ENCODE results near the gene PRKAG2. TPM values are rescaled to one million over a fixed set of nuclear protein-coding genes. Genes with fewer than 3 reads are reported as not detected.

PRKAG2 gene
- polyA plus RNA-seq, 3 donors, result 29.2 to 59.8 (median 30.9) TPM

GRCh38 chr7:151745706-151746105 lies 131.2 kb downstream of the PRKAG2 start:
- no peak for DNase-seq
- Mint-ChIP-seq H3K4me3 (peak overlapping the region; percentile 32 to 50), H3K27ac (peak overlapping the region; percentile 70 to 96 (median 92)), H3K9me3 (peaks cover 0 to 3% (median 0%) of the 10 kb centered on the region in 7 donors), H3K27me3 (ENCODE audit: low read depth in 3 of 3) (peaks cover 2 to 3% (median 2%) of the 10 kb centered on the region in 3 donors), H3K4me1 (peaks cover 46% of the 10 kb centered on the region), H3K36me3 (peaks cover 43 to 66% of the 10 kb centered on the region in 2 donors)
- no peak for TF ChIP-seq CTCF (IDR thresholded peaks at IDR 0.05)
- Histone ChIP-seq H3K9me3 (replicated peaks in 1 of 2; ENCODE audit: control insufficient read depth in 1 of 2, insufficient read depth in 1 of 2, low read length in 2 of 2) (no peaks in the 10 kb centered on the region), H3K4me3 (replicated peaks in 1 of 3; ENCODE audit: low read depth in 2 of 3, low read length in 3 of 3) (no peak overlapping the region), H2AFZ (ENCODE audit: insufficient read depth, low read depth, low read length, poor library complexity, severe bottlenecking) (no peak overlapping the region), H3K4me1 (ENCODE audit: control insufficient read depth in 1 of 2, insufficient read depth in 2 of 2, low read length in 2 of 2) (peaks cover 40 to 41% of the 10 kb centered on the region in 2 donors), H3K27me3 (ENCODE audit: control insufficient read depth in 2 of 2, insufficient read depth in 2 of 2, low read length in 2 of 2) (no peaks in the 10 kb centered on the region), H3K27ac (ENCODE audit: low read depth in 1 of 2, low read length in 2 of 2) (peak overlapping the region; percentile 36 to 63), H3K36me3 (replicated peaks in 1 of 2; ENCODE audit: control insufficient read depth in 1 of 2, insufficient read depth in 2 of 2, low read length in 2 of 2) (peaks cover 0 to 20% of the 10 kb centered on the region in 2 donors), H3K4me2 (replicated peaks; ENCODE audit: extremely low read depth, low read length, poor library complexity, severe bottlenecking) (no peak overlapping the region), H3K79me2 (ENCODE audit: insufficient read depth, low read length) (peaks cover 22% of the 10 kb centered on the region), H4K20me1 (ENCODE audit: insufficient read depth, low read length) (peaks cover 100% of the 10 kb centered on the region), H3K9ac (ENCODE audit: insufficient read depth, low read length, poor library complexity, severe bottlenecking) (peak overlapping the region; percentile 33)
- WGBS (ENCODE audit: insufficient coverage), result 84% methylated on average over 10 of the region's 11 CpGs
- intact Hi-C loops (cut with micrococcal nuclease), result loop anchor here in 1 of 2 donors (1.0 to 5.0 kb wide), 2 partner anchors 18 to 52 kb away; no protein-coding TSS in a partner anchor

DNA sequence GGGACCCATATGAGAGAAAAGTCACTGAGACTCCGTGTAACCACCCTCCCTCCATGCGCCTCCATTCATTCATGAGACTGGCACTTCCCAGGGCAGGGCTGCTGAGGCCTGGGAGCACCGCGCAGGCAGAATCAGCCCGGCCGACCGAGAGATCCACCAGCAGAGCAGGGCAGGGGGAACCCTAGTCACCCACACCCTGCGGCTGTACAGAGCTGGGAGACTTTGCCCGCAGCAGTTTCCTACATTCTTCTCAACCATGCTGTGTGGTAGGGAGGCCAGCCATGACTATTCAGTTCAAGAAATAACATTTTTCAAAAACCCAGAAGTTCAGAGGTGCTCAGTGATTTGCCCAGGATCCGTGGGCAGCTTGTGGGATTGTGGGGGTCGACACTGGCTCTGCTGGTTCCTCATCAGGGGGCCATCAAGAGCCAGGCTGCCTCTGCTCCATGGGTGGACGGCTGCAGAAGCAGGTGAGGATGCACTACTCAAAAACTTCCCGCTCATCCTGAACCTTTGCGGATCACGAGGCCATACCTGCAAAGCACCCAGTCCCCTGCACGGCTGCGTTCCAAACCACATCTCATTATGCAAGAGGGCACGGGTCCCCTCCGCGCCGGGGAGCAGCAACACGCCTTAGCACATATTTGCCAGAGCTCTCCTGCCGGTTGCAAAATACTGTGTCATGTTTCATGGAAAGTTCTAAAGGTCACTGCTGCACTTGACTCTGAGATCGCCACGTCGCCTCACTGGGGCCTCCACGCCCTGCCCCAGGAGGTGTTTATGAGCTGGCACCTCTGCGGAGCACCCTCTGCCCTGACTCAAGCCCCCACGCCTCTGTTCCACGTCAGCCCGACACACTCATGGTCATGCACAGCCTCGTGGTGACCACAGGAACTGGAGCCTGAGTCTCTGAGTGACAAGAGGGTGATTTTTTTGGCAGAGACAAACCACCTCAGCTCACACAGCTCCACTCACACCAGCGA lies 132.0 kb downstream of the PRKAG2 start:
- Histone ChIP-seq H3K4me3 (replicated peaks in 1 of 3; ENCODE audit: low read depth in 2 of 3, low read length in 3 of 3) (no peak overlapping the region), H3K4me1 (ENCODE audit: control insufficient read depth in 1 of 2, insufficient read depth in 2 of 2, low read length in 2 of 2) (peaks cover 40 to 41% of the 10 kb centered on the region in 2 donors), H3K79me2 (ENCODE audit: insufficient read depth, low read length) (peaks cover 22% of the 10 kb centered on the region), H3K27ac (ENCODE audit: low read depth in 1 of 2, low read length in 2 of 2) (peak overlapping the region; percentile 36 to 63), H2AFZ (ENCODE audit: insufficient read depth, low read depth, low read length, poor library complexity, severe bottlenecking) (no peak overlapping the region), H4K20me1 (ENCODE audit: insufficient read depth, low read length) (peaks cover 100% of the 10 kb centered on the region), H3K27me3 (ENCODE audit: control insufficient read depth in 2 of 2, insufficient read depth in 2 of 2, low read length in 2 of 2) (no peaks in the 10 kb centered on the region), H3K4me2 (replicated peaks; ENCODE audit: extremely low read depth, low read length, poor library complexity, severe bottlenecking) (peak overlapping the region; percentile 4), H3K36me3 (replicated peaks in 1 of 2; ENCODE audit: control insufficient read depth in 1 of 2, insufficient read depth in 2 of 2, low read length in 2 of 2) (peaks cover 0 to 20% of the 10 kb centered on the region in 2 donors), H3K9me3 (replicated peaks in 1 of 2; ENCODE audit: control insufficient read depth in 1 of 2, insufficient read depth in 1 of 2, low read length in 2 of 2) (no peaks in the 10 kb centered on the region), H3K9ac (ENCODE audit: insufficient read depth, low read length, poor library complexity, severe bottlenecking) (peak overlapping the region; percentile 33)
- TF ChIP-seq CTCF (IDR thresholded peaks at IDR 0.05), result peak; percentile 40
- WGBS (ENCODE audit: insufficient coverage), result 28% methylated on average over 27 of the region's 33 CpGs
- Mint-ChIP-seq H3K27me3 (ENCODE audit: low read depth in 3 of 3) (peaks cover 0 to 3% (median 2%) of the 10 kb centered on the region in 3 donors), H3K4me1 (peaks cover 52% of the 10 kb centered on the region), H3K36me3 (peaks cover 45 to 71% of the 10 kb centered on the region in 2 donors), H3K4me3 (peak overlapping the region; percentile 32 to 50), H3K27ac (peak overlapping the region; percentile 70 to 96 (median 92)), H3K9me3 (no peaks in the 10 kb centered on the region)
- intact Hi-C loops (cut with micrococcal nuclease), result loop anchor here in 1 of 2 donors (1.0 to 5.0 kb wide), 2 partner anchors 18 to 52 kb away; no protein-coding TSS in a partner anchor
- DNase-seq, result peak; percentile 92 to 99 (median 93)
